Fibroblast of the aortic adventitia (primary cell): ENCODE results near the gene BRCC3. TPM values are rescaled to one million over a fixed set of nuclear protein-coding genes. Genes with fewer than 3 reads are reported as not detected.

Experiments
- DNase-seq: peaks from one replicate; pipeline ENCODE4 v3.0.0-alpha.2; 2010; ENCODE audit warnings: low read depth
- H3K4me3 ChIP-seq: 2 replicates; pipeline ENCODE4 v1.5.1; 2011; ENCODE audit warnings: low read depth, mild to moderate bottlenecking, control low read depth, low read length, moderate library complexity
- CTCF ChIP-seq: IDR thresholded peaks from 2 replicates; pipeline ENCODE4 v1.5.1; 2011; ENCODE audit warnings: mild to moderate bottlenecking, low read length, control low read depth, inconsistent platforms; ENCODE audit not compliant: insufficient read depth
- total RNA-seq: library from RNA; depleted of rRNA; stranded (reverse); fragments of >200 nt; gene quantifications from 2 replicates; pipeline ENCODE4 v1.2.3, GENCODE V29; 2012; ENCODE audit warnings: low replicate concordance

BRCC3 gene
- total RNA-seq, 1 donor: 17.4 TPM

DNA sequence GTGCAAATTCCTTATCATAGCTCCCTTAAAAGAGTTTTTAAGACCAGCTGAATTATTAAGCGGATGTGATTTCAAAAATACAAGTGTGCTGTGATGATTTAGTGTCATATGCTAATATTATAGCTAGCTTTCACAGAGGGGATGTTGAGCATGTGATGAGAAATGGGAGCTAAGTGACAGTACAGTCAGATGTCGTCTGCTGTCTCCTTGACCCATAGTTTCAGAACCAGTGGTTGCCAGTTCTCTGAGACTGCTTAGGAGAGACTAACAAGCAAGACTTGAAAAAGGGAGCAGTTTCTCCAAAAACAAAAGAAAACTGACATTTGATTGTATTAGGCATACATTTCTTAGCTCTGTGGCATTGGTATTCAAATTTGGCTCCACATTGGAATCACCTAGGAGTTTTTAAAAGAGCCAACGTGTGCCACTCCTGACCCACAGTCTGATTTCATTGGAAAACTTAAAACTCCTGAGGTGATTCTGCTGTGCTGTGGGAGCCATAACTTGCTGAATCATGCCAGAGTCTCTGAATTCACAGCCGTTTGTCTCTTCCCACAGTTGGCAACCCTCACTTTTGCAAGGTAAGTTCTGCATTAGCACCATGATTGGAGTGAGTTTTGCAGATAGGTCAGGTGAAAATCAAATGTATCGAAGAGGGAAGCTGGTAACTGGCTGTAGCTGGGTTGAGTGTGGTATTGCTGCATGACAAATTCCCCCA is 24.3 kb upstream of the BRCC3 start:
- H3K4me3 ChIP-seq: no peak overlapping the region
- DNase-seq: no peak
- TF ChIP-seq CTCF: no peak

- peak; percentile 59 for DNase-seq
- no peak overlapping the region for H3K4me3 ChIP-seq
- TF ChIP-seq CTCF: peak; percentile 67
Measured at GRCh38 chrX:155048977-155049619, 22.2 kb upstream of the BRCC3 start.

GRCh38 chrX:155052738-155053498 is 18.4 kb upstream of the BRCC3 start:
- H3K4me3 ChIP-seq: no peak overlapping the region
- TF ChIP-seq CTCF: no peak
- DNase-seq: no peak

GRCh38 chrX:155053656-155054055 is 17.7 kb upstream of the BRCC3 start:
- no peak overlapping the region for H3K4me3 ChIP-seq
- no peak for TF ChIP-seq CTCF
- DNase-seq: no peak

DNA sequence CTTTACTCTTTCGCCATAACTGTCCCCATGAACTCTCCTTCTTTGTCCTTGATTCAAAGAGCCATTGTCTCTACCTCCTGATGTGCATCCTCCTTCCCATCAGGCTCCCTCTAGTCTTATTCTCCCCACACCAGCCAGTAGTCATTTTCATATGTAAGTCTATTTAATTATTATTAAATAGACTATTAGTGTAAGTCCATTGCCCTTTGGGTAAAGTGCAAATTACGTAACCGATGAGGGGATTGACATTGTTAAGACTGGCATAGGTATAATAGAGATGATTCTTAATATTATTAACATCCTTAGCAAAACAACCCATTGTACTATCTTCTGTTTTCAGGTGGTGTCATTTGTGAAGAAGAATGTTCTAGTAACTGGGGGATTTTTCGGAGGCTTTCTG is 17.1 kb upstream of the BRCC3 start:
- no peak for TF ChIP-seq CTCF
- H3K4me3 ChIP-seq: no peak overlapping the region
- DNase-seq: no peak

DNA sequence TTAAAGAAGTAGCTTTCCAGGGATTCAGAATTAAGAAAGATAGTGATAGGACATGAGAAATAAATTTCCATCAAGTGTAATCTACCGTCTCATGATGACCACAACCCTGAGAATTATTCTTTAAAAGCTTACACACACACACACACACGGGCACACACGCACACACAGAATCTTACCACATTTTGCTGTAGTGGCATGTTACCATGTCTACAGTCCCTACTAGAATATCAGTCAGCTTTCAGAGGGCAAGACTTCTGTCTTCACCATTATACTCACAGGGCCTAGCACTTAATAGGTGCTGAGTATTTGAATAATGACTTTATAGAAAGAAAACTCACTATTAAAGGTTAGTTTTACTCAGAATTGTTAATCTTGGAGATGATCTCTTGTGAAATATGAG is 15.8 kb upstream of the BRCC3 start:
- no peak for TF ChIP-seq CTCF
- no peak for DNase-seq
- no peak overlapping the region for H3K4me3 ChIP-seq
